ENCODE data around the gene MAPK8IP3. TPM values are rescaled to one million over a fixed set of nuclear protein-coding genes. Genes with fewer than 3 reads are reported as not detected.
A peak's percentile ranks its signal among the peaks of the same experiment; 100 is the strongest.

MAPK8IP3 gene
- polyA plus RNA-seq, 2 donors, result 21.6 to 73.8 TPM

DNA sequence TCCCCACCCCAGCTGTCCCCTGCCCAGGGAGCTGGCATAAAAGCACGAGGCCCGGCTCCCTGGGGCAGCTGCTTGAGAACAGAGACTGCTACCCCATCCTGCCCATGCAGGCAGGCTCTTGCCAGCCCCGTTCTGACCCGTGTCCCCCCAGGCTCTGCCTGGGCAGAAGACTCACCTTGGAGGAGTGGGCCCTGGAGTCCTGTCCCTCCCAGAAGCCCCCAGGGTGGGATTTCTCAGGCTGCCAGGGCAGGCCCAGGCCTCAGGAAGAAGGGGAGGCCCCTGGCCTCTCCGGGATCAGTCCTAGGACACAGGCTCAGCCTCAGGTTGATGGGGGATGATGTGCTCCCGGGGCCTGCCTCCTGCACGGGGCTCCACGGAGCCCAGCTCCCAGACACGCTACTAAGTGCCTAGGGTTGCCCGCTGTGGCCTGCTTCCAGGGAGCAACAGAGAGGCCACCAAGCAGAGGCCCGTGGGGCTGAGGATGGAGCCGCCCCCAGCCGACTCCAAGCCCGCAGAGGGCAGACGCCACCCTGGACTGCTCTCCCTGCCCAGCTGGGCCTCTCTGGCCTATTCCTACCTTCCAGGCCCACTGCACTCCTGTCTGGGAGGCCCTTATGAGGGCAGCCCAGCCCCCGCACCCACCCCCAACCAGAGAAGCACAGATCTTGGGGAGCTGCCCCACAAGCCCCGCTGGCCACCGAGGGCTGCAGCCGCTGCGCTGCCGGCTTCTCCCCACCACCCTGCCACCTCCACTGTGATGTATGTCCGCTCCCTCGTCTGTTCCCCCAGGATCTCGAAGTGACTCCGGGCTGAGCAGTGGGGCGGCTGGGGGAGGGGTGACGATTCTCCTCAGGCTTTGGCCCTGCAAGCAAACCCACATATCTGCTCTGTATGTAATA lies 63.7 kb downstream of the MAPK8IP3 start:
- H3K4me1 ChIP-seq (ENCODE audit: control insufficient read depth in 2 of 2, insufficient read depth in 2 of 2, low read length in 1 of 2), result peaks cover 4 to 25% of the 10 kb centered on the region in 2 donors

DNA sequence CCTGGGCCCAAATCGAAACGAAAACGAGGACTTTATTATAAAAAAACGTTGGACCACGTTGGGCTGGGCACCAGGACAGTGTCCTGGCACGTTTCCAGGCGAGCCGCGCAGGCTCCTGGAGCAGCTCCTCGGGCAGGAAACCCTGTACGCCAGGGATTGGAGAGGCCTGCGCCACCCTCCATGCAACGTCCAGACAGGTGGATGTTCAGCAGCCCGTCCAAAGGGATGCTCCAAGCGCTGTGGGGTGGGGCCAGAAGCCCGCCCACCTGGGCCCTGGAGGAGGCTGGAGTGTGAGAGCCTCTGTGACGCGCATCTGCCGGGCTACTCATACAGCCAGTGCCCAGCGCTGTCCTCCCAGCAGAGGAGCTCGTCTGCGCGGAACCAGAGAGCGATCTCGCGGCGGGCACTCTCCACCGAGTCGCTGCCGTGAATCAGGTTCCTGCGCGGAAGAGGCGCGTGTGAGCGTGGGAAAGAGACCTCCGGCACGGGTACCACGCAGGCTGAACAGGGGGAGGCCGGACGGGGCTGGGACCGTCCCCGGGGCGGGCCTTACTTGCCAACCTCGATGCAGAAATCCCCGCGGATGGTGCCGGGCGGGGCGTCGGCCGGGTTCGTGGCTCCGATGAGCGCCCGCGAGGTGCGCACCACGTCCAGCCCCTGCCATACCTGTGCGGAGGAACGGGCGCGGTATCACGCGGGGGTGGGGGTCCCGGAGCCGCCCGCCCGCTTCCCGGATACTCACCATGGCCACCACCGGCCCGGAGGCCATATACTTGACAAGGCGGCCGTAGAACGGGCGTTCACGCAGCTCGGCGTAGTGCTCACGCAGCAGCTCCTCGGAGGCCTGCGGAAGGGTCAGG lies 64.6 kb downstream of the MAPK8IP3 start:
- Histone ChIP-seq H3K9me3 (ENCODE audit: control insufficient read depth in 2 of 2, insufficient read depth in 1 of 2, low read depth in 1 of 2, low read length in 1 of 2) (no peaks in the 10 kb centered on the region), H3K36me3 (ENCODE audit: control insufficient read depth in 2 of 2, insufficient read depth in 2 of 2, low read length in 1 of 2) (peaks cover 7 to 43% of the 10 kb centered on the region in 2 donors), H3K4me1 (ENCODE audit: control insufficient read depth in 2 of 2, insufficient read depth in 2 of 2, low read length in 1 of 2) (peaks cover 4 to 31% of the 10 kb centered on the region in 2 donors), H3K27ac (ENCODE audit: low read depth in 2 of 2, low read length in 1 of 2) (peak overlapping the region; percentile 77 to 97), H3K27me3 (ENCODE audit: control insufficient read depth in 1 of 2, insufficient read depth in 2 of 2, low read length in 2 of 2) (no peaks in the 10 kb centered on the region), H3K4me3 (ENCODE audit: low read depth in 1 of 2, low read length in 2 of 2) (peak overlapping the region; percentile 78 to 93)
- 6 to 12% methylated on average over 54 to 81 of the region's 81 CpGs for WGBS, 2 donors

More for the DNA sequence above, 63.7 kb downstream of the MAPK8IP3 start:
- Histone ChIP-seq H3K4me3 (ENCODE audit: low read depth in 1 of 2, low read length in 2 of 2) (no peak overlapping the region), H3K27me3 (ENCODE audit: control insufficient read depth in 1 of 2, insufficient read depth in 2 of 2, low read length in 2 of 2) (no peaks in the 10 kb centered on the region), H3K27ac (ENCODE audit: low read depth in 2 of 2, low read length in 1 of 2) (peak overlapping the region in 1 of 2 donors; percentile 45), H3K36me3 (ENCODE audit: control insufficient read depth in 2 of 2, insufficient read depth in 2 of 2, low read length in 1 of 2) (peaks cover 7 to 44% of the 10 kb centered on the region in 2 donors), H3K9me3 (ENCODE audit: control insufficient read depth in 2 of 2, insufficient read depth in 1 of 2, low read depth in 1 of 2, low read length in 1 of 2) (no peaks in the 10 kb centered on the region)
- 71 to 72% methylated on average over 26 to 27 of the region's 27 CpGs for WGBS, 2 donors

DNA sequence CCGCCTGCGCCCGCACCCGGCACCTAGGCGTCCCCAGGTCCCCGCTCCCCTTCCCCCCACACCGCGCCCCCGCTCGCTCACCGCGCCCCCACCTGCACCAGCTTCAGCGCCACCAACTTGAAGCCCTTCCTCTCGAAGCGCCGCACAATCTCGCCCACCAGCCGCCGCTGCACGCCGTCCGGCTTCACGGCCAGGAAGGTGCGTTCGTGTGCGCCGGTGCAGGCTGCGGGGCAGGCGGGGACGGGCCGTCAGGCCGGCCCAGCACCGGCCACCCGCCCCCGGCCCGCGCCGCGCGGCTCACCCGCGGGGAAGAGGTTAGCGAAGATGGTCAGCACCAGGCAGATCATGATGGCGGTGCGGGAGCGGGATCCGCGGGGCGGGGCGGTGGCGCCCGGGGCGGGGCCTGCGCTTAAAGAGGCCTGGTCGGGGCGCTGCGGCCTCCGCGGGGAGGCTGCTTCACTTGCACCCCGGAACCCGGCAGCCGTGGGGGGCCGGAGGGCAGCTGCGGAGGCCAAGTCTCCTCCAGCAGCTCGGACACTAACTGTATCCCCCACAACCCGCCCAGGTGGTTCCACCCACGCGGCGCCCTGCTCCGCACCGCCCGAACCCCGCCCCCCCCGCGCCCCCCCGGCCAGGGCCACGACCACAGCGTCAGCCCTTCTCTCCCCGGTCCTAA lies 65.3 kb downstream of the MAPK8IP3 start, which contains the start of gene NME3:
NME3 (minus strand) TSS at position 356 of the 676 bp plus-strand sequence; CDS start at position 347, 9 bp downstream.
- 1 to 3% methylated on average over 58 to 79 of the region's 79 CpGs for WGBS, 2 donors
- Histone ChIP-seq H3K27me3 (ENCODE audit: control insufficient read depth in 1 of 2, insufficient read depth in 2 of 2, low read length in 2 of 2) (no peaks in the 10 kb centered on the region), H3K9me3 (ENCODE audit: control insufficient read depth in 2 of 2, insufficient read depth in 1 of 2, low read depth in 1 of 2, low read length in 1 of 2) (no peaks in the 10 kb centered on the region), H3K36me3 (ENCODE audit: control insufficient read depth in 2 of 2, insufficient read depth in 2 of 2, low read length in 1 of 2) (peaks cover 7 to 43% of the 10 kb centered on the region in 2 donors), H3K4me1 (ENCODE audit: control insufficient read depth in 2 of 2, insufficient read depth in 2 of 2, low read length in 1 of 2) (peaks cover 4 to 31% of the 10 kb centered on the region in 2 donors), H3K4me3 (ENCODE audit: low read depth in 1 of 2, low read length in 2 of 2) (peak within 1 kb of the TSS; percentile 78 to 93), H3K27ac (ENCODE audit: low read depth in 2 of 2, low read length in 1 of 2) (peak within 1 kb of the TSS; percentile 92 to 97)

DNA sequence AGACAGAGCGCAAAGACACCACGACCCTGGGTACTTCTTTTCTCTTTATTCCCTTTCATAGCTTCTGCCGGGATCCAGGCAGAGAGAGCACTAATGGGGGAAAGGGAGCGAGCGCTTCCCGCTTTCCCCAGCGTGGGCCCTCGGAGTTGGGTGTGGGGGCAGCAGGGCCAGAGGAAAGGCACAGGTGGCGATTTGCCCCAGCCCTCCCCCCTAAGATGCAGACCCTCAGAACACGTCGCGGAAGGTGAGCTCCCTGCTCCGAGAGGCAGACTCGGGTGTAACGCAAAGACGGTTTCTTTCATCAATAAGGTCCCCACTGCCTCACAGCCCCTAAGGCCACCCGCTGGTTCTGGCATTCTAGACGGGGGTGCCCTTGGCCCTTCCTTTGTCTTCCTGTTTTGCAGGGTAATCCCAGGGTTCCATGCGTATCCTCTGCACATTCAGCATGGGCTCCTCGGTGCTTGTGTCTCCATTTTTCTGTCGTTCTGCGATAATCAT lies 65.9 kb downstream of the MAPK8IP3 start:
- WGBS, 2 donors, result 8 to 13% methylated on average over 22 of the region's 22 CpGs
- H3K27ac ChIP-seq (ENCODE audit: low read depth in 2 of 2, low read length in 1 of 2), result peak overlapping the region; percentile 92 to 97
- H3K4me3 ChIP-seq (ENCODE audit: low read depth in 1 of 2, low read length in 2 of 2), result peak overlapping the region; percentile 78 to 93
- peaks cover 6 to 33% of the 10 kb centered on the region in 2 donors for H3K4me1 ChIP-seq (ENCODE audit: control insufficient read depth in 2 of 2, insufficient read depth in 2 of 2, low read length in 1 of 2)
- H3K36me3 ChIP-seq (ENCODE audit: control insufficient read depth in 2 of 2, insufficient read depth in 2 of 2, low read length in 1 of 2), result peaks cover 7 to 46% of the 10 kb centered on the region in 2 donors
- H3K27me3 ChIP-seq (ENCODE audit: control insufficient read depth in 1 of 2, insufficient read depth in 2 of 2, low read length in 2 of 2), result no peaks in the 10 kb centered on the region
- no peaks in the 10 kb centered on the region for H3K9me3 ChIP-seq (ENCODE audit: control insufficient read depth in 2 of 2, insufficient read depth in 1 of 2, low read depth in 1 of 2, low read length in 1 of 2)

DNA sequence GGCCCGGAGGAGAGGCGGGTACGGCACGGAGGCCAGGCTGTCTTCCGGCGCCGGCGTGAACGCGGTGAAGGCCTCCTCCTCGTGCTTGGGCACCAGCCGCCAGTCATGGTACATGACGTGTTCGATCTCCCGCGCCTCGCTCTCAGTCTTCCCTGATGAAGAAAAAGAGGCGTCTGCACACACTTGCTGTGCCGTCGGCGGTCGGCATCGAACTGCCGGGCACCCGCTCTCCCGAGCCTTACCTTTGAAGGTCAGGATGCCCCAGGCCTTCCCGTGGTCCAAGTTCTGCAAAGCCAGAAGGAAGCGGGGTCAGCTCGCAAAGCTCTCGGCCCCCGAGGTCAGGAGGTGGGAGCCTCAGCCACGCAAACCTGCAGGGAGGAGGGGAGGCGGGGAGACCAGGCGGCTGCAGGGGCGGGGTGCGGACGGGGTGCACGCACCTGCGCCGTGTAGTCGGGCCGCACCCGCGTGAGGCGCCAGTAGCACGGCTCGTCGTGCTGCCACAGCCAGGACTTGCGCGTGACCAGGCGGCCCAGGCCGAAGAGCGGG lies 66.4 kb downstream of the MAPK8IP3 start, which contains the start of gene EME2:
EME2 (plus strand) TSS at position 449 of the 546 bp plus-strand sequence. CDS start 418 bp downstream, outside the sequence.
- peak within 1 kb of the TSS; percentile 78 to 93 for H3K4me3 ChIP-seq (ENCODE audit: low read depth in 1 of 2, low read length in 2 of 2)
- 0 to 1% methylated on average over 39 to 53 of the region's 53 CpGs for WGBS, 2 donors
- H3K9me3 ChIP-seq (ENCODE audit: control insufficient read depth in 2 of 2, insufficient read depth in 1 of 2, low read depth in 1 of 2, low read length in 1 of 2), result no peaks in the 10 kb centered on the region
- no peaks in the 10 kb centered on the region for H3K27me3 ChIP-seq (ENCODE audit: control insufficient read depth in 1 of 2, insufficient read depth in 2 of 2, low read length in 2 of 2)
- peak within 1 kb of the TSS; percentile 92 to 97 for H3K27ac ChIP-seq (ENCODE audit: low read depth in 2 of 2, low read length in 1 of 2)
- peaks cover 6 to 34% of the 10 kb centered on the region in 2 donors for H3K4me1 ChIP-seq (ENCODE audit: control insufficient read depth in 2 of 2, insufficient read depth in 2 of 2, low read length in 1 of 2)
- peaks cover 7 to 46% of the 10 kb centered on the region in 2 donors for H3K36me3 ChIP-seq (ENCODE audit: control insufficient read depth in 2 of 2, insufficient read depth in 2 of 2, low read length in 1 of 2)

DNA sequence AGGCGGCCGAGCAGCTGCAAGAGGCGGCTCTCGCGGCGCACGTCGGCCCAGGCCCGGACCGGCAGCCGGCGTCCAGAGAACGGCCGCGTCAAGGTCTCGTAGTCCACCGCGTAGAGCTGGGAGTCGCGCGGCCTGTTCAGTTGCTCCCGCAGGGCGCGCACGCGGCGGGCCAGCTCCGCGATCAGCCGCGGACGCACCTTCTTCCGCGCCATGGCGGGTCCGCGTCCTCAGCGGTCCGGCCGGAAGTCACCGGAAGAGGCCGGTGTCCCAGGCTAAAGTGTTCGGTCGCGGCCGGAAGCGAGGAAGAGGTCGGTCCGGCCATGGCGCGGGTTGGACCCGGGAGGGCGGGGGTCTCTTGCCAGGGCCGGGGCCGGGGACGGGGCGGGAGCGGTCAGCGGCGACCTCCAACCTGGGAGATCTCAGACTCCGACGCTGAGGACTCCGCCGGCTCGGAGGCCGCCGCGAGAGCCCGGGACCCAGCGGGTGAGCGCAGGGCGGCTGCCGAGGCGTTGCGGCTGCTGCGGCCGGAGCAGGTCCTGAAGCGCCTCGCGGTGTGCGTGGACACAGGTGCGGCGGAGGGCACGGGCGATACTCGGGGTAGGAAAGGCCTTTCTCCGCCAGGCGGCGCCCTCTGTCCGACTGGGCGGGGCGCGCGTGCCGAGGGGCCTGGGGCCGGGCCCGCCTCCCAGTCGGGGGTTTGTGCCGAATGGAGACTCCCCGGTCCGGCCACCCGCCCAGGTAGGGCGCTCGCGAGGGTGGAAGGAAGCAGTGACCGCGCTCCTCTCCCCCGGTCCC lies 67.1 kb downstream of the MAPK8IP3 start, which contains the start of gene MRPS34:
MRPS34 (minus strand) TSS at position 227 of the 795 bp plus-strand sequence; CDS start at position 212, 15 bp downstream.
- 1% methylated on average over 86 to 108 of the region's 108 CpGs for WGBS, 2 donors
- Histone ChIP-seq H3K36me3 (ENCODE audit: control insufficient read depth in 2 of 2, insufficient read depth in 2 of 2, low read length in 1 of 2) (peaks cover 7 to 45% of the 10 kb centered on the region in 2 donors), H3K27me3 (ENCODE audit: control insufficient read depth in 1 of 2, insufficient read depth in 2 of 2, low read length in 2 of 2) (no peaks in the 10 kb centered on the region), H3K27ac (ENCODE audit: low read depth in 2 of 2, low read length in 1 of 2) (peak within 1 kb of the TSS; percentile 92 to 97), H3K4me3 (ENCODE audit: low read depth in 1 of 2, low read length in 2 of 2) (peak within 1 kb of the TSS; percentile 78 to 93), H3K4me1 (ENCODE audit: control insufficient read depth in 2 of 2, insufficient read depth in 2 of 2, low read length in 1 of 2) (peaks cover 6 to 37% of the 10 kb centered on the region in 2 donors), H3K9me3 (ENCODE audit: control insufficient read depth in 2 of 2, insufficient read depth in 1 of 2, low read depth in 1 of 2, low read length in 1 of 2) (peaks cover 0 to 2% of the 10 kb centered on the region in 2 donors)

DNA sequence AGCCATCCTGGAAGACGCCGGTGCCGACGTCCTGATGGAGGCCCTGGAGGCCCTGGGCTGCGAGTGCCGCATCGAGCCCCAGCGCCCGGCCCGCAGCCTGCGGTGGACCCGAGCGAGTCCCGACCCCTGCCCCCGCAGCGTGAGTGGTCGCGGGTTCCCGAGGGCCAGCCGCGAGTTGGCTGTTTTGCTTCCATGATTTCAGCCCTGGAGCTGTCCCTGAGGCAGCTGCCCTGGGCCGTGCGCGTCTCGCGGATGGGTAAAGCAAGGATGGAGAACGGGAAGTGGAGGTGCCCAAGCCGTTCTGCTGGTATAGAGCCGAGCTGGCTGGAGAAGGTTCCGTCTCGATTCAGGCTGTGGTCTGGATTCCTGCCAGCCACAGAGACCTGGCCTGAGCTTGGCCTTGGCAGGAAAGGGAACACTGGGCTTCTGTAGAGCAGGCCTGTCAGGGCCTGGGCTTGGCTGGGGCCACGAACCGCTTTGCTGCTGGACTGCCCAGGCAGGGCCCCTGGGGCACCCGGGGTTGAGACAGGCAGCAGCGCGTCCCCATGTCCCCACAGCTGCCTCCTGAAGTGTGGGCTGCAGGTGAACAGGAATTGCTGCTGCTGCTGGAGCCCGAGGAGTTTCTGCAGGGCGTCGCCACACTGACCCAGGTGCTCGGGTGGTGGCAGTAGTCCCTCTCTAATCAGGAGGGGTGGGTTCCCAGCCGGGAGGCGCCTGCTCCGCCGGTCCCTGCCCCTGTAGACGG lies 67.9 kb downstream of the MAPK8IP3 start:
- H3K4me1 ChIP-seq (ENCODE audit: control insufficient read depth in 2 of 2, insufficient read depth in 2 of 2, low read length in 1 of 2), result peaks cover 6 to 37% of the 10 kb centered on the region in 2 donors
- WGBS, 2 donors, result 10 to 16% methylated on average over 37 to 45 of the region's 45 CpGs
- H3K9me3 ChIP-seq (ENCODE audit: control insufficient read depth in 2 of 2, insufficient read depth in 1 of 2, low read depth in 1 of 2, low read length in 1 of 2), result peaks cover 0 to 2% of the 10 kb centered on the region in 2 donors
- H3K4me3 ChIP-seq (ENCODE audit: low read depth in 1 of 2, low read length in 2 of 2), result peak overlapping the region; percentile 78 to 93
- H3K36me3 ChIP-seq (ENCODE audit: control insufficient read depth in 2 of 2, insufficient read depth in 2 of 2, low read length in 1 of 2), result peaks cover 1 to 43% of the 10 kb centered on the region in 2 donors
- H3K27me3 ChIP-seq (ENCODE audit: control insufficient read depth in 1 of 2, insufficient read depth in 2 of 2, low read length in 2 of 2), result no peaks in the 10 kb centered on the region
- H3K27ac ChIP-seq (ENCODE audit: low read depth in 2 of 2, low read length in 1 of 2), result peak overlapping the region; percentile 92 to 97

Data from esophagus (tissue), 2 donors.